NT2/D1 (cell line): ENCODE measurements around the gene CAB39L.

ENCODE experiments used
- YY1 ChIP-seq: IDR thresholded peaks from 2 replicates; pipeline ENCODE4 v1.6.1; 2011; ENCODE audit not compliant: insufficient read length, insufficient read depth
- ZNF274 ChIP-seq: IDR thresholded peaks from 2 replicates; pipeline ENCODE4 v1.6.1; 2011; ENCODE audit warnings: mild to moderate bottlenecking, low read depth, low read length

DNA sequence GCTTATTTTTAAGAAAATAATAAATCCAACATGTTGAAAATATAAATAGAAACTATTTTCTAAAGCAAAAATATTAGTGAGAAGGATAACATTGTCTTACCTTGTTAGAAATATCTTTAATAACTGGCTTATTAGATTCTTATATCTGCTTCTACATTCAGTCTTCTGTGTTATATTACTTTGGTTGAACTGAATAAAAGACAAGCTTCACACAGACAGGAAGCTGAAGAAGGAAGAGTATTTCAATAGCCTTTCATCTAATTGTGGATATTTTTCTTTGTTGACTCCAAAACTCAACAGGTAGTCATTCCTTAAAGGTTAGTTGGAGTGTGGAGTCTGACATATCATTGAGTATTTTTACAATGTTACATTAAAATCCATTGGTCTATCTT is 11.1 kb upstream of the CAB39L start:
- no peak for TF ChIP-seq ZNF274
- no peak for TF ChIP-seq YY1
